IMR-90 (cell line): Measurements from ENCODE around the gene ZNF433. TPM values are rescaled to one million over a fixed set of nuclear protein-coding genes. Genes with fewer than 3 reads are reported as not detected.

ENCODE experiments used
- ATAC-seq: fragments of 200-7000 bp; cut with Tn5 transposase; 2 replicates; pipeline ENCODE4 v1.9.1; 2020; ENCODE audit warnings: low read depth, mild to moderate bottlenecking, moderate library complexity
- BruUV-seq: library from RNA; stranded (reverse); fragments of 400-500 nt; replicated peaks from 2 replicates; lab custom pipeline; 2021; lab: Mats Ljungman, UMichigan
- CTCF ChIA-PET: fragments of 300-600 bp; formaldehyde crosslinking; extraction: SDS; loops from one replicate; lab custom pipeline; 2021; ENCODE audit warnings: antibody characterized with exemption; lab: Yijun Ruan, JAX
- POLR2A ChIA-PET: fragments of 300-600 bp; sonication (Branson Sonifier 250); formaldehyde crosslinking; loops from one replicate; lab custom pipeline; 2022; ENCODE audit warnings: antibody characterized with exemption; ENCODE audit not compliant: unreplicated experiment; lab: Charles Lee
- DNase-seq: peaks from one replicate; pipeline ENCODE4 v3.0.0; 2013
- H2AFZ ChIP-seq: replicated peaks from 2 replicates; pipeline ENCODE3; 2013; ENCODE audit warnings: low read length, mild to moderate bottlenecking; ENCODE audit not compliant: poor library complexity
- H2AK5ac ChIP-seq: 2 replicates; pipeline ENCODE4 v1.6.1; 2013; ENCODE audit warnings: low read depth, low read length, inconsistent platforms
- H2AK9ac ChIP-seq: replicated peaks from 2 replicates; pipeline ENCODE3; 2013; ENCODE audit warnings: mild to moderate bottlenecking, low read depth, low read length, moderate library complexity; ENCODE audit not compliant: poor library complexity
- H2BK120ac ChIP-seq: 2 replicates; pipeline ENCODE4 v1.6.1; 2013; ENCODE audit warnings: low read depth, low read length, inconsistent platforms
- H2BK15ac ChIP-seq: 3 replicates; pipeline ENCODE4 v1.6.1; 2013; ENCODE audit warnings: low read depth, low read length, inconsistent platforms
- H2BK20ac ChIP-seq: 2 replicates; pipeline ENCODE4 v1.6.1; 2013; ENCODE audit warnings: low read depth, mild to moderate bottlenecking, inconsistent platforms, low read length, moderate library complexity
- H2BK5ac ChIP-seq: 2 replicates; pipeline ENCODE4 v1.6.1; 2013; ENCODE audit warnings: mild to moderate bottlenecking, low read depth, low read length, inconsistent platforms; ENCODE audit not compliant: poor library complexity, severe bottlenecking
- H3K14ac ChIP-seq: replicated peaks from 2 replicates; pipeline ENCODE4 v1.6.1; 2013; ENCODE audit warnings: low read depth, low read length, inconsistent platforms
- H3K18ac ChIP-seq: 2 replicates; pipeline ENCODE4 v1.6.1; 2013; ENCODE audit warnings: low read depth, low read length, control low read depth
- H3K23ac ChIP-seq: 2 replicates; pipeline ENCODE4 v1.6.1; 2013; ENCODE audit warnings: low read depth, low read length, inconsistent platforms
- H3K27ac ChIP-seq: 2 replicates; pipeline ENCODE4 v1.5.1; 2013; ENCODE audit warnings: mild to moderate bottlenecking, control low read depth, low read length; ENCODE audit not compliant: insufficient read depth
- H3K27me3 ChIP-seq: 2 replicates; pipeline ENCODE4 v1.6.1; 2013; ENCODE audit warnings: low read length; ENCODE audit not compliant: control insufficient read depth, insufficient read depth
- H3K36me3 ChIP-seq: 2 replicates; pipeline ENCODE4 v1.6.1; 2013; ENCODE audit warnings: low read length, mixed read lengths; ENCODE audit not compliant: control insufficient read depth, insufficient read depth
- H3K4ac ChIP-seq: 2 replicates; pipeline ENCODE4 v1.6.1; 2013; ENCODE audit warnings: low read depth, low read length, inconsistent platforms
- H3K4me1 ChIP-seq: 2 replicates; pipeline ENCODE4 v1.6.1; 2013; ENCODE audit warnings: low read length, mixed read lengths; ENCODE audit not compliant: control insufficient read depth, insufficient read depth
- H3K4me2 ChIP-seq: 2 replicates; pipeline ENCODE4 v1.6.1; 2013; ENCODE audit warnings: low read depth, mild to moderate bottlenecking, control low read depth, low read length, moderate library complexity
- H3K4me3 ChIP-seq: 2 replicates; pipeline ENCODE4 v1.5.1; 2013; ENCODE audit warnings: low read depth, mild to moderate bottlenecking, control low read depth, low read length, moderate library complexity; ENCODE audit not compliant: insufficient read depth
- H3K56ac ChIP-seq: 2 replicates; pipeline ENCODE4 v1.6.1; 2013; ENCODE audit warnings: low read length, inconsistent platforms; ENCODE audit not compliant: insufficient read depth; ENCODE audit errors: extremely low read depth
- H3K79me1 ChIP-seq, 2 experiments: 2 replicates each; pipeline ENCODE4 v1.6.1; 2013; ENCODE audit warnings: low read length in 2 of 2, inconsistent platforms in 1 of 2, low read depth in 1 of 2
- H3K9ac ChIP-seq: 2 replicates; pipeline ENCODE4 v1.6.1; 2013; ENCODE audit warnings: low read depth, low read length, control low read depth
- H3K9me1 ChIP-seq: 2 replicates; pipeline ENCODE4 v1.6.1; 2013; ENCODE audit warnings: low read length, inconsistent platforms; ENCODE audit not compliant: insufficient read depth
- H3K9me3 ChIP-seq: 2 replicates; pipeline ENCODE4 v1.6.1; 2013; ENCODE audit warnings: low read length; ENCODE audit not compliant: control insufficient read depth, insufficient read depth
- H4K20me1 ChIP-seq: 2 replicates; pipeline ENCODE4 v1.6.1; 2013; ENCODE audit warnings: low read length, inconsistent platforms; ENCODE audit not compliant: insufficient read depth
- H4K5ac ChIP-seq: 2 replicates; pipeline ENCODE4 v1.6.1; 2013; ENCODE audit warnings: mild to moderate bottlenecking, low read depth, low read length, control low read depth
- H4K8ac ChIP-seq, 2 experiments: 2 replicates each; pipeline ENCODE4 v1.6.1; 2013; ENCODE audit warnings: low read depth in 2 of 2, low read length in 2 of 2, control low read depth in 1 of 2, inconsistent platforms in 1 of 2
- H4K91ac ChIP-seq: 2 replicates; pipeline ENCODE4 v1.6.1; 2013; ENCODE audit warnings: low read depth, low read length, inconsistent platforms; ENCODE audit not compliant: insufficient read depth
- BHLHE40 ChIP-seq: fragments of 150-350 bp; IDR thresholded peaks from 2 replicates; pipeline ENCODE4 v1.6.1; 2016; ENCODE audit warnings: mild to moderate bottlenecking, low read depth, low read length
- CEBPB ChIP-seq: IDR thresholded peaks from 2 replicates; pipeline ENCODE4 v1.6.1; 2012; ENCODE audit warnings: low read depth, low read length, improper control_type of control experiment
- CHD1 ChIP-seq: IDR thresholded peaks from 2 replicates; pipeline ENCODE4 v1.6.1; 2012; ENCODE audit warnings: low read depth, low read length, improper control_type of control experiment
- MXI1 ChIP-seq: IDR thresholded peaks from 2 replicates; pipeline ENCODE4 v1.6.1; 2012; ENCODE audit warnings: low read depth, mild to moderate bottlenecking, low read length, moderate library complexity, borderline replicate concordance
- RFX5 ChIP-seq: IDR thresholded peaks from 2 replicates; pipeline ENCODE4 v1.8.0; 2012; ENCODE audit warnings: low read depth, mild to moderate bottlenecking, low read length, moderate library complexity
- WGBS, 2 experiments: methylation state at CpG; one replicate each; pipeline versions ENCODE4 v1.1.5 to v1.1.7; 2013; ENCODE audit warnings: missing lambda C conversion rate in 2 of 2; ENCODE audit not compliant: insufficient read length in 1 of 2; ENCODE audit errors: extremely low coverage in 2 of 2; 5-methylcytosine and 5-hydroxymethylcytosine counted together
- dilution Hi-C: fragments of 300-500 bp; cut with HindIII; formaldehyde crosslinking; loops from one replicate; pipeline ENCODE4 v1.14.3; 2018; ENCODE audit warnings: low sequenced_read_pairs; ENCODE audit not compliant: unreplicated experiment
- in situ Hi-C: fragments of 300-500 bp; cut with MboI; formaldehyde crosslinking; loops from 3 replicates; pipeline ENCODE4 v1.14.3; 2019; ENCODE audit warnings: low sequenced_read_pairs, inconsistent platforms, mixed read lengths
- intact Hi-C: fragments of 100-400 bp; cut with micrococcal nuclease; formaldehyde crosslinking; loops from 2 replicates; pipeline ENCODE4 v1.10.0; 2022
- polyA plus RNA-seq, 3 experiments: library from polyadenylated mRNA; depleted of rRNA; stranded (reverse); fragments of >200 nt; gene quantifications; 2 replicates each; pipeline ENCODE4 v1.2.3, GENCODE V29; 2012; ENCODE audit warnings: low replicate concordance in 1 of 3
- total RNA-seq: library from RNA; depleted of rRNA; stranded (reverse); fragments of >200 nt; gene quantifications from 2 replicates; pipeline ENCODE4 v1.2.3, GENCODE V29; 2012

ZNF433 gene
- total and polyA plus RNA-seq, 2 of the 4 experiments (the other 2 are of a cell fraction), result 3.5 to 11.1 TPM

- TF ChIP-seq CHD1, result no peak
- TF ChIP-seq RFX5, result no peak
- TF ChIP-seq BHLHE40, result no peak
- no peak for TF ChIP-seq MXI1
- no peak for TF ChIP-seq CEBPB
- no peaks in the 10 kb centered on the region for H3K79me1 ChIP-seq
- no peaks in the 10 kb centered on the region for H3K9me1 ChIP-seq
- no peak overlapping the region for H3K9ac ChIP-seq
- WGBS, 2 experiments, result no CpG with 5 or more reads among the region's 5 CpGs
- H3K9me3 ChIP-seq, result peaks cover 33% of the 10 kb centered on the region
- no peak overlapping the region for H2BK5ac ChIP-seq
- H3K4me2 ChIP-seq, result no peak overlapping the region
- no peak overlapping the region for H2BK120ac ChIP-seq
- H3K27me3 ChIP-seq, result no peaks in the 10 kb centered on the region
- no peak overlapping the region for H2BK15ac ChIP-seq
- no TSS peak for BruUV-seq
- H4K20me1 ChIP-seq, result no peaks in the 10 kb centered on the region
- ChIA-PET CTCF (no interaction called here), POLR2A (no interaction called here)
- H4K5ac ChIP-seq, result no peak overlapping the region
- H3K14ac ChIP-seq, result no peak overlapping the region
- H3K4me1 ChIP-seq, result no peaks in the 10 kb centered on the region
- intact Hi-C loops (no loop called here), in situ Hi-C loops (no loop called here), dilution Hi-C loops (no loop called here)
- H3K56ac ChIP-seq, result no peak overlapping the region
- no peak overlapping the region for H3K4ac ChIP-seq
- no peak overlapping the region for H3K27ac ChIP-seq
- no peaks in the 10 kb centered on the region; the same call in 1 of the 2 replicates for H3K36me3 ChIP-seq
- ATAC-seq (no peak), DNase-seq (no peak)
- no peak overlapping the region for H4K91ac ChIP-seq
- H3K23ac ChIP-seq, result no peak overlapping the region
- H2AFZ ChIP-seq, result no peak overlapping the region
- H3K4me3 ChIP-seq, result no peak overlapping the region
- H2AK9ac ChIP-seq, result no peak overlapping the region
- H3K18ac ChIP-seq, result no peak overlapping the region
- no peak overlapping the region for H4K8ac ChIP-seq
- no peak overlapping the region for H2AK5ac ChIP-seq
- H2BK20ac ChIP-seq, result no peak overlapping the region
These were observed 8.4 kb upstream of the ZNF433 start for GRCh38 chr19:12043752-12044422.
